NCI-H1105 (cell line): ENCODE measurements around the gene STX1B.

ENCODE experiments used
- DNase-seq: peaks from one replicate; lab custom pipeline; 2025; lab: John Stamatoyannopoulos, UW

STX1B gene

DNA sequence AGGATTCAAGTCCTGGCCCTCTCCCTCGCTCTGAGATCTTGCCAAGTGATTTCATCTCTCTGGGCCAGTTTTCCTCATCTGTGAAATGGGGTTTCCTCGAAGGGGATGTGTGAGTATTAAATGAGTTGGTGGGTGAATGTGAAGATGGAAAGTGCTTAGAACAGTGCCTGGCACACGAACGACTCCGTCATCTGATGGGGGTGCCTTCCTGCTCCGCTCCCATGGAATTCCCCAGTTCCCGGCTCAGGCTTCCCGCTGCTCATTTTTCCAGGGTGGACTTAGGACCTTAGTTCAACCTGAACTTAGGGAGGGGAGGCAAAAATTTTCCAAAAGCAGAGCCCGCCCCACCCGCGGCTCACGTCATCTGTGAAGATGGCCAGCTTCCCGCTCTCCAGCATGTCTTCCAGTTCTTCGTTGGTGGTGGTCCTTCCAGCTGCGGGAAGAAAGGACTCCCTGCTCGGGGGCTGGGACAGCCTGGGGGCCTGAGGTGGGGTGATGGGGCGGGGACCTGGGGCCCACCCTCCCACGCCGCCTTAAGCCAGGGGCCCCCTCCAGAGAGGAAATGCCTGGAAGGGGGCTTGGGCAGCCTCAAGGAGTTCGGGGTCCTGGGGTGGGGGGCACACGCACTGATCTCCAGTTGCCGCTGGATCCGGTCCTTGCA is 14.0 kb downstream of the STX1B start:
- DNase-seq: no peak

DNA sequence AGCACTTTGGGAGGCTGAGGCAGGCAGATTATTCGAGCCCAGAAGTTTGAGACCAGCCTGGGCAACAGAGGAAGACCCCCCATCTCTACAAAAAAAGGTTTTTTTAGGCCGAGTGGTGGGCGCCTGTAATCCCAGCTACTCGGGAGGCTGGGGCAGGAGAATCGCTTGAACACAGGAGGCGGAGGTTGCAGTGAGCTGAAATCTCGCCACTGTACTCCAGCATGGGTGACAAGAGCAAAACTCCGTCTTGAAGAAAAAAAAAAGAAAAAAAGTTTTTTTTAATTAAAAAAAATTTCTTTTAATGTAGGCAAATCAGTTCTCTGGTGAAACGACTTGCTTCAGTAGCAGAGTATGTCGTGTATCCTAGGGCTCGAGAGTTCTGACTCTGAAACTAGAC is 14.5 kb downstream of the STX1B start:
- DNase-seq: no peak

DNA sequence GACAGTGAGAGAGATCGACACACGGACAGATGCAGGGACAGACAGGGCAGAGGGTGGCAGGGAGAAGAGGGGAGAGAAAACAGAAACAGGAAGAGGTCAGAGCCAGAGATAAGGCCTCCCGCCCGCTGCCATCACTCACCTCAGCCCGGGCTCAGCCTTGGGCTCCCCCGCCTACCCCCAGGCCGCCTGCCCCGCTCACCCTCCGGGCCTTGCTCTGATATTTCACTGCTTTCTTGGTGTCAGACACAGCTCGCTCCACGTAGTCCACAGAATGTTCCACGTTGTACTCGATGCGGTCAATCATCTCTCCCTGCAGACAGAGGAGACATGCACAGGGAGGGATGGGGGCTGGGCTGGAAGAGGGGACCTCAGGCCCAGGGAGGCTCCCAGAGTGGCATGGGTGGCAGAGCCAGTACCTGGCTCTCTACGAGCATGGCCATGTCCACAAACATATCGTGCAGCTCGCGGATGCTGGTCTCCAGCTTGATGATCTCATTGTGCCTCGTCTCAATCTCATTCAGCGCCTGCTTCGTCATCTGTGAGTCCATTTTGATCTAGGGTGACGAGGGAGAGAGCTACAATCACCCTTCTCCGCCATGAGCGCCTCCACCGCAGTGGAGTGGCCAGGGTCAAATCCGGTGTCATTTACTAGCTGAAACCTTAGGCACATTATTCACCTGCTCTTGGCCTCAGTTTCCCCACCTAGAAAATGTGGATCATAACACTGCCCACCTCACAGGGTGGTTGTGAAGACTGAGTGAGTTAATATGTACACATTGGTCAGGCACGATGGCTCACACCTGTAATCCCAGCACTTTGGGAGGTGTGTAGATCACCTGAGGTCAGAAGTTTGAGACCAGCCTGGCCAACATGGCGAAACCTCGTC is 17.3 kb downstream of the STX1B start:
- no peak for DNase-seq

DNA sequence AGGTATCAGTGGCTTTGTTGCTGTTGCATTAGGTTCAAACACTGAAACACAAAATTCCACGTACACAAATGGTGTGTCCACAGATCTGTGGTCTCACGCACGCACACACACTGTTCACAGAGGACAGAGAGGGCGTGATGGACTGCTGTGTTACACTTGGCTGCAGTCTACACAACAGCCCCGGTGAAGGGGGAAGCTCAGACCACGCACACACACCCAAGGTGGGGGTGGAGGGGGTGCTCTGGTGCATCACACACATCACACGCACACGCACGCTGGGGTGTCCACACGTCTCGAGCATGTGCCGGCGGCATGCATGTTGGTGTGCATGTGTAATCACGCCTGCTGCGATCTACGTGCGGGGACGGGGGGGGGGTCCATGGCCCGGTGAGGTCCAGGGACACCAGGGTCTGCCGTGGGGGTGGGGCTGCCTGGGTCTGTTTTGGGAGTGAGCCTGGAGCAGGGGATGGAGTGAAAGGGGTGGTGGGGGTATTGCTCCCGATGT is 18.1 kb downstream of the STX1B start:
- no peak for DNase-seq

DNA sequence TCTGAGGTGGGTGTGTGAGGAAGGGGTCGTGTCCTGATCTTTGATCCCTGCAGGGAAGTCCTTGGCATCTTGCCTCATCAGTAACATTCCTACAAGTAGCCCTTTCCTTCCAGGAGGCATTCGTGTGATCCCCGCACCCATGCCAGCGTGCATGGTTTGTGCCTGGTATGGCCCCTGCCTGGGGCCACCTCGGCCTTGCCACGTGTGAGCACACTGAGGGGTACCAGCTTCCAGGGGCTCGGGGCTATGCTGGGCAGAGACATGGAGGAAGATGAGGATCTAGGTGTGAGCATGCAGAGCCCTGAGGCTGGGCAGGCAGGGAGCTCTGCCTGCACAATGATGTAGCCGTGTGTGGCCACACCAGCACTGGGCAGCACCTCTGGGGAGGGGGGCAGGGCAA is 19.4 kb downstream of the STX1B start:
- no peak for DNase-seq

DNA sequence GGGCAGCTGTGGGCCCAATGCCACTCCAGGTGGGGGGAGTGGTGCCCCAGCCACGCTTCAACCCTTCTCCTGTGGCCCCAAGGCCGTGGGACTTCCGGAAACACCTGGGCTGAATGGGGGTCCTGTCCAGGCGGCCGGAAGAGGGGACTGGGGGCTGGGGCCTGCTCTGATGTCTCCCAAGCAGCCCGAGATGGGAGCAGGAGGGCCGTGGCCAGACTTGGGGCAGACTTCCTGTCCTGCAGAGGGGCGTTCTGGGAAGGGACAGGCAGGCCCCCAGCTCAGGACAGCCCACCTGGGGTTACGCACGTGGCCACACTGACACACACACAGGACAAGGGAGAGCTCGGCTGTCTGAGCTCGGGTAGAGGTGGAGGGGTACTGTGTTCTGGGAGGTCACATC is 20.3 kb downstream of the STX1B start:
- no peak for DNase-seq

DNA sequence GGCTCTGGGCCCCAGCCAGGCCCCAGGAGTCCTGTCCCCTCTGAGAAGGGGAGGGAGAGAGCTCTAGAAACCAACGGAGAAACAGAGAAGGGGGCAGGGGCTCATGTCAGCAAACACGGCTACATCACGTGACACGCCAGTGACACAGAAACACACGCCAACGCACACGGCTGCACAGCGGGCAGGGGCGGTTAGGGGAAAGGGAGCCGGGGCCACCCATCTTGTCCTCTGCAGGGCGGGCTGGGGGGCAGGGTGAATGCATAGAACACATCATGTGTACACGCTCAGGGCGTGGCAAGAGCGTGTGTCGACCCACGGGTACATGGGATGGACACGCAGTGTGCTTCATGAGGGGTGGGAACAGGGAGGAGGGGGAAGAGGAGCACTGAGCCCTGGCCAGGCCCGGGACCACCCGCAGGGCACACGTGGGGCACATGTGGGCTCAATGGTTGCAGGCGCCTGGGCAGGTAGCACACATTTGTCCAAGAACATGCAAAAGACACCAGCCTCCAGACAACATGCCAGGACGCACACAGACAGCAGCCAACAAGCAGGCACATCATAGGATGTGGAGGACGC is 20.9 kb downstream of the STX1B start:
- no peak for DNase-seq

DNA sequence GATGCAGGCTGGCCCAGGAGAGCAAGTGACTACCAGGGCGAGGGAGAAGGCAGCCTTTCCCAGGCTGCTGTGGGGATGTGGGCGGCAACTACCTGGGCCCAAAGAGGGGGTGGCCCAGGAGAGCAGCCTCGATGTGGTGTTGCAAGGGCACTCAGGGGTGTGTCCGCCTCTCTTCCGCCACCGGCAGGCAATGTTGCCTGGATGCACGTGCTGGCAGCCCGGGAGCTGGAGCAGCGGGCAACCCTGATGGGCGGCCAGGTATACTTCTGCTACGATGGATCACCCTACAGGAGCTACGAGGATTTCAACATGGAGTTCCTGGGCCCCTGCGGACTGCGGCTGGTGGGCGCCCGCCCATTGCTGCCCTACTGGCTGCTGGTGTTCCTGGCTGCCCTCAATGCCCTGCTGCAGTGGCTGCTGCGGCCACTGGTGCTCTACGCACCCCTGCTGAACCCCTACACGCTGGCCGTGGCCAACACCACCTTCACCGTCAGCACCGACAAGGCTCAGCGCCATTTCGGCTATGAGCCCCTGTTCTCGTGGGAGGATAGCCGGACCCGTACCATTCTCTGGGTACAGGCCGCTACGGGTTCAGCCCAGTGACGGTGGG is 22.8 kb downstream of the STX1B start:
- no peak for DNase-seq

DNA sequence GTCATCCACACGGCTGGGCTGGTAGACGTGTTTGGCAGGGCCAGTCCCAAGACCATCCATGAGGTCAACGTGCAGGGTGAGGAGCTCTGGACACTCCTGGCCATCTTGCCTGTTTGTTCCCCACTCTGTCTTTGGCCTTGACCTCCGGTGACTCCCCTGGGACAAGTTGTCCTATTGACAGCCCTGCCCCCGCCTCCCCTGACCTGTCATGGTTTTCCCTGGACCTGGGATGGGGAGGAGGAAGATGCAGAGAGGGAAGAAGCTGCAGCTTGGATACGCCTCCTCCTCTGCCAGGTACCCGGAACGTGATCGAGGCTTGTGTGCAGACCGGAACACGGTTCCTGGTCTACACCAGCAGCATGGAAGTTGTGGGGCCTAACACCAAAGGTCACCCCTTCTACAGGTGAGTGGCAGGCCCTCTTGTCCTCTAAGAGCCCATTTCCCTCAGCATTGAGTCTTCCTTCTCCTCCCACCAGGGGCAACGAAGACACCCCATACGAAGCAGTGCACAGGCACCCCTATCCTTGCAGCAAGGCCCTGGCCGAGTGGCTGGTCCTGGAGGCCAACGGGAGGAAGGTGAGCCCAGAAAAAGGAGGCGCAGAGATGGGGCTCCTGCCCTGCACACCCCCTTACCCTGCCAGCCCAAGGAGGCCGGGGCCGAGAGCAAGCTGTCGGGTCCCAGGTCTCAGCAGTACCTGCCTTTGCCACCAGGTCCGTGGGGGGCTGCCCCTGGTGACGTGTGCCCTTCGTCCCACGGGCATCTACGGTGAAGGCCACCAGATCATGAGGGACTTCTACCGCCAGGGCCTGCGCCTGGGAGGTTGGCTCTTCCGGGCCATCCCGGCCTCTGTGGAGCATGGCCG is 24.1 kb downstream of the STX1B start:
- DNase-seq: no peak

DNA sequence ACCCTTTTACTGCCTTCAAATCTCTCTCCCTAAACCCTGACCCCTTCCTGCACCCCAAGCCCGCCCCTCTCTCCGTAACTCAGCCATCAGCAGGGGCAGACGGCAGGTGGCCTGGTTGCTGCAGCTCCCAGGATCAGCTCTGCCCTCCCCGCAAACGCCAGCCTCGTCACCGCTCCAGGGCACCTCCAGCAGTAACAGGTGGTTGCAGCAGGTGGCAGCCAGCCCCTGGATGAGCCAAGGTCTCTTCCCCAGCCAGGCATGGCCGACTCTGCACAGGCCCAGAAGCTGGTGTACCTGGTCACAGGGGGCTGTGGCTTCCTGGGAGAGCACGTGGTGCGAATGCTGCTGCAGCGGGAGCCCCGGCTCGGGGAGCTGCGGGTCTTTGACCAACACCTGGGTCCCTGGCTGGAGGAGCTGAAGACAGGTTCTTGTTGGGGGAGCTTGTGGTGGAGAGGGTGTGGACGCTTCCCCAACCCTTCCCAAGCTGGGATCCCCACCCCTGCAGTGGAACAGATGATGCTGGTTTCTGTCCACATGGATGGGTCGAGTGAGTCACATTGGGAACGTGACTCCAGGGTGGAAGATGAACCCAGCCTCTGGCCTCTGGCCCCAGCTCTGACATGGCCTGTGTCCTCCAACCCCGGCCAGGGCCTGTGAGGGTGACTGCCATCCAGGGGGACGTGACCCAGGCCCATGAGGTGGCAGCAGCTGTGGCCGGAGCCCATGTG is 24.9 kb downstream of the STX1B start:
- peak; percentile 77 for DNase-seq

DNA sequence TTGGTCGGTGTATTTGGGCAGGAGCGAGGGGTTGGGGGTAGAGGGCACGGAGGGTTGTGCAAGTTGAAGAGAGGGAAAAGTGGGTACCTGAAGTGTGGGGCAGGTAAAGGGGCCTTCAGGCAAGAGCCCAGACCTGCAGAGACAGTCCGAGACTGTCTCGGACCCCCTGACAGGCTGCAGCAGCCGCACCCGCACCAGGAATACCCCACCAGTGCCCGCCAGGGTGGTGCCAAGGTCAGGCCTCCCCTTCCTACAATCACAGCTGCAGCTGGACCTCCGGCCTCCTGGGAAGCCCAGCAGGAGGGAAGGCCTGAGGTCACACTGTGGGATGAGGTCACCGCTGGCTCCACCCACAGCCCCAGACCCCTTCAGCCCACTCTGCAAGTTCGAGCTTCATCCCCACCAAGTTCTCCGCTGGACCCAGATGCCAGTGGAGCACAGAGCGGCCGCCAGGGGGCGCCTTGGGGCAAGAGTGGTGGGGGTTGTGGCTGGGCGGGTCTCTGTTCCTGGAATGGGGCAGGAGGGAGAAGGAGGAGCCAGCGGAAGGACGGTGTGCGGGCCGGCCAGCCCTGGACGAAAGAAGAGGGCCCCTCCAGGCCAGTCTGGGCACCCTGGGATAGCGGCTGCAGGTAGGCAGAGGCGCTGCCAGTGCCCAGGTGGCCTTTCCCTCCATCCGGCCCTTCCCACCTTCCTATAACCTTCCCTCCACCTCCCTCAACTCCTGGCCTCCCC is 25.6 kb downstream of the STX1B start, which contains the start of gene HSD3B7:
HSD3B7 (plus strand) TSS at position 539 of the 732 bp plus-strand sequence. CDS start 452 bp downstream, outside the sequence.
- peak; percentile 51 for DNase-seq

DNA sequence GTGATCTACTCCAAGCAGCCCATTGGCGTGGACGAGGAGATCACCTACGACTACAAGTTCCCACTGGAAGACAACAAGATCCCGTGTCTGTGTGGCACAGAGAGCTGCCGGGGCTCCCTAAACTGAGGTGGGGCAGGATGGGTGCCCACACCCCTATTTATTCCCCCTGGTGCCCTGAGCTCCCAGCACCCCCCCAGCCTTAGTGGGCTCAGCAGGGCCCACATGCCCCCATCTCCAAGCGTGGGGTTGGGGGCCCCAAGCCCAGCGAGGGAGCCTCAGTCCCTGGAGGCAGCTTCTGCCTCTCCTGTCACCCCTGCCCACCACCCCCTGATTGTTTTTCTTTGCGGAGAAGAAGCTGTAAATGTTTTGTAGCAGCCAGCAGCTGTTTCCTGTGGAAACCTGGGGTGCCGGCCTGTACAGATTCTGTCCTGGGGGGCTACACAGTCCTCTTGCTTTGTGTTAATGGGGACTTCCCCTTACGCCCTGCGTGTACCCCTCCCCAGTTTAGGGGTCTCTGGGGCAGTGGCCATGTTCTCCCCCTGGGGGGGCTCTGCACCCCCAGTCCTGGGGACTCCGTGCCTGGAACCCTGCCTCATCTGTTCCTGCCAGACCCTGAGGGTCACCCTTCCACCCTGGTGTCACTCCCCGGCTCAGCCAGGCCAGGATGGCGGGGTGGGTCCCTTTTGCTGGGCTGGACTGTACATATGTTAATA is 26.4 kb downstream of the STX1B start:
- no peak for DNase-seq

DNA sequence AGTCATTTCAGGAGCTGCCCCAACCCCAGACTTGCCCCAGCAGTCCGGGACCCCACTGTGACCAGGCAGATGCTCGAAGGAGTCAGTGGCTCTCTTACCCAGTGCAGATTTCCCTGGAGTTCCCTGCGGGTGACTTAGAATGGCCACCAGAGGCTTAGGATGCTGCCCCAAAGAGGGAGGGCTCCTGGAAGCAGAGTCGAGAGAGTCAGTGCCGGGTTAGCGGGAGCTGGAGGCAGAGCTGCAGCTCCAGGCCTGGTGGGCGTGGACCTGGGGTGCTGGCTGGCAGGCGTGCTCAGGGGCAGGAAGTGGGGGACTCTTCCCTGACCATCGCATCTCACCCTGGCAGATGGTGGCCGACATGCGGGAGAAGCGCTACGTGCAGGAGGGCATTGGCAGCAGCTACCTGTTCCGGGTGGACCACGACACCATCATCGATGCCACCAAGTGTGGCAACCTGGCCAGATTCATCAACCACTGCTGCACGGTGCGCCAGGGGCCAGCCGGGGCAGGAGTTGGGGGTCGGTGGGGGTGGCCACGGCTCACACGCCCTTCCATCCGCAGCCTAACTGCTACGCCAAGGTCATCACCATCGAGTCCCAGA is 27.0 kb downstream of the STX1B start:
- DNase-seq: no peak

DNA sequence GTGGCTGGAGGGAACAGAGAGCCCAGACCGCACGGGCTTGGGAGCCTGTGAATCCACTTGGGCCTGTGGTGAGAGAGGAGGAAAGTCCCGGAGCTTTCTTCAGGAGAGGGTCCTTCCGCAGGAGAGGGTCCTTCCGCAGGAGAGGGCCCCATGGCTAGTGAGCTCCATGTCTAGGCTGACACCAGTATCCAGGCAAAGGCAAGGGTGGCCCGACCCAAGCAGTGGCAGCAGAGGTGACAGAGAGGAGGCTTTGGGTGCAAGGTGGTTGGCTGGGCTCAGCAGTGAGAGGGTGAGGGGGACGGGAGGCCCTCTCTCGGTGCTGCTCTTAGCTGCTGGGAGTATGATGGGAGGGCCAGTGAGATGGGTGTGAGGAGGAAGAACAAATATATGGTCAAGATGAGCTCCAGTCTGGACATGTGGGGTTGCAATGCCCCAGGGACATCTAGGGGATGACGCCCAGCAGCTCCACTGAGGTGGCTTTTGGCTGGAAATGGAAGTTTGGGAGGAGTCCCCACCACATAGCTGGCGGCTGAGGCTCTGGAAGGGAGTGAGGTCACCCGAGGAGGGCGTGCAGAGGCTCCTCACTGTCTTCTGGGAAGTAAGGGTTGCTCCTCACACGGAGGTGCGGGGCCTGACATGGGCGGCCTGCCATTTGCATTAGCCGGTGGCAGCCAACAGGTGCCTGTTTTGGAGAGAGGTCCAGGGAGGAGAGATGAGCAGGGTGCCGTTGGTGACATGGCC is 27.7 kb downstream of the STX1B start:
- DNase-seq: no peak

DNA sequence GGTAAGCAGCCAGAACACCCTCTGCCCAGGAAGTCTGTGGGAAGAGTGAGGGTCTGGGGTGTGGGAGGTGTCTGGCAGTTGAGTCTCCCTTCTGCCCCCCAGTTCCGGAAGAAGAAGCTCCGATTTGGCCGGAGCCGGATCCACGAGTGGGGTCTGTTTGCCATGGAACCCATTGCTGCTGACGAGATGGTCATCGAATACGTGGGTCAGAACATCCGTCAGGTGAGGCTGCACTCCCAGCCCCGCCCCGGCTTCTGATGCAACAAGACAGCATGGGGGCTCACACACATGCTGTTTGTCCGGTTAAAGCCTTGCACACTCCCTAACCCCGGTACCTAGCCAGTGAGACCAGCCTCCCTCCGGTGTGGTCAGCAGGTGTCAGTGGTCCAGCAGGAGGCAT is 29.5 kb downstream of the STX1B start:
- DNase-seq: no peak

DNA sequence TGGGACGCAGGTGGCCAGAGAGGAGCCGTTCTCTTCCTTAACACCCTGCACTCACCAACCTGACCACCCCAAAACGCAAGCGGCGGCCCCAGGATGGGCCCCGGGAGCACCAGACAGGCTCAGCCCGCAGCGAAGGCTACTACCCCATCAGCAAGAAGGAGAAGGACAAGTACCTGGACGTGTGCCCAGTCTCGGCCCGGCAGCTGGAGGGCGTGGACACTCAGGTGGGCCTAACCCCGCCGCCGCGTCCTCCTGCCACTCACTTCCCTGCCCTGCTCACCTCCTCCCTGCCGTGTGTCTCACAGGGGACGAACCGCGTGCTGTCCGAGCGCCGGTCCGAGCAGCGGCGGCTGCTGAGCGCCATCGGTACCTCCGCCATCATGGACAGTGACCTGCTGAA is 30.0 kb downstream of the STX1B start:
- no peak for DNase-seq

DNA sequence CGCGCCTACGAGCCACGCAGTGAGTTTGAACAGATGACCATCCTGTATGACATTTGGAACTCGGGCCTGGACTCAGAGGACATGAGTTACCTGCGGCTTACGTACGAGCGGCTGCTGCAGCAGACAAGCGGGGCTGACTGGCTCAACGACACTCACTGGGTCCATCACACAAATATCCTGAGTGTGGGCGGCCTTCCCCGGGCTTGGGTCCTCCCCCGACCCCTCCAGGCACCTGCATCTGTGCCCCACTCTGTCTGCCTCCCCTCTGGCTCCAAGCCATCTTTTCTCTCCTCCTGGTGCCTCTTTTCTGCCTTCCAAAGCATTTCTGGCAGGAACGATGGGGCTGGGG is 30.4 kb downstream of the STX1B start:
- no peak for DNase-seq
